Measurements from ENCODE around the gene TBL3. TPM values are rescaled to one million over a fixed set of nuclear protein-coding genes. Genes with fewer than 3 reads are reported as not detected.

TBL3 gene
- total RNA-seq, 1 donor from 2014 or later = 24.4 TPM

- Histone ChIP-seq H2AFZ (ENCODE audit: low read depth, low read length) (no peak overlapping the region), H3K4me2 (ENCODE audit: low read length) (peak overlapping the region; percentile 95), H3K9ac (ENCODE audit: low read length) (no peak overlapping the region), H3K4me3 (ENCODE audit: insufficient read depth, low read depth, low read length) (no peak overlapping the region), H3K27ac (ENCODE audit: low read depth, low read length) (no peak overlapping the region), H3K36me3 (ENCODE audit: insufficient read depth, low read length) (no peaks in the 10 kb centered on the region), H3K4me1 (ENCODE audit: insufficient read depth, low read length) (peaks cover 28% of the 10 kb centered on the region), H3K9me3 (ENCODE audit: insufficient read depth, low read depth, low read length) (no peaks in the 10 kb centered on the region), H3K79me2 (ENCODE audit: insufficient read depth, low read length) (peaks cover 36% of the 10 kb centered on the region), H3K27me3 (ENCODE audit: insufficient read depth, low read length) (no peaks in the 10 kb centered on the region), H4K20me1 (ENCODE audit: insufficient read depth, low read length) (peaks cover 23% of the 10 kb centered on the region)
- H3K4me1 Mint-ChIP-seq (ENCODE audit: low read depth, unreplicated experiment) = peaks cover 12% of the 10 kb centered on the region
- H3K4me3 Mint-ChIP-seq (ENCODE audit: unreplicated experiment) = peak overlapping the region; percentile 96
- no peak for TF ChIP-seq EZH2 (IDR thresholded peaks at IDR 0.05; ENCODE audit: insufficient read depth, low read length)
- no peak for TF ChIP-seq CTCF (IDR thresholded peaks at IDR 0.05; ENCODE audit: insufficient read depth, low read depth, low read length)
- H3K27me3 Mint-ChIP-seq (ENCODE audit: low read depth, unreplicated experiment) = no peaks in the 10 kb centered on the region
- FAIRE-seq = no peak
- DNase-seq (ENCODE audit: low read depth) = no peak
- H3K9me3 Mint-ChIP-seq (ENCODE audit: unreplicated experiment) = no peaks in the 10 kb centered on the region
- H3K27ac Mint-ChIP-seq (ENCODE audit: unreplicated experiment) = no peak overlapping the region
- no peaks in the 10 kb centered on the region for H3K36me3 Mint-ChIP-seq (ENCODE audit: low read depth, unreplicated experiment)
These were observed 56.9 kb downstream of the TBL3 start for GRCh38 chr16:2028620-2029220.

GRCh38 chr16:2029350-2029749 is 57.5 kb downstream of the TBL3 start:
- TF ChIP-seq CTCF (IDR thresholded peaks at IDR 0.05; ENCODE audit: insufficient read depth, low read depth, low read length) = no peak
- no peak for TF ChIP-seq EZH2 (IDR thresholded peaks at IDR 0.05; ENCODE audit: insufficient read depth, low read length)
- H3K79me2 ChIP-seq (ENCODE audit: insufficient read depth, low read length) = peaks cover 40% of the 10 kb centered on the region
- H3K9me3 Mint-ChIP-seq (ENCODE audit: unreplicated experiment) = no peaks in the 10 kb centered on the region
- peaks cover 16% of the 10 kb centered on the region for H3K4me1 Mint-ChIP-seq (ENCODE audit: low read depth, unreplicated experiment)
- H3K4me1 ChIP-seq (ENCODE audit: insufficient read depth, low read length) = peaks cover 32% of the 10 kb centered on the region
- H3K4me3 ChIP-seq (ENCODE audit: insufficient read depth, low read depth, low read length) = no peak overlapping the region
- no peaks in the 10 kb centered on the region for H3K36me3 Mint-ChIP-seq (ENCODE audit: low read depth, unreplicated experiment)
- no peak overlapping the region for H3K27ac ChIP-seq (ENCODE audit: low read depth, low read length)
- H3K27me3 ChIP-seq (ENCODE audit: insufficient read depth, low read length) = no peaks in the 10 kb centered on the region
- FAIRE-seq (no peak), DNase-seq (ENCODE audit: low read depth) (no peak)
- H3K4me3 Mint-ChIP-seq (ENCODE audit: unreplicated experiment) = no peak overlapping the region
- no peak overlapping the region for H2AFZ ChIP-seq (ENCODE audit: low read depth, low read length)
- no peaks in the 10 kb centered on the region for H3K27me3 Mint-ChIP-seq (ENCODE audit: low read depth, unreplicated experiment)
- H3K27ac Mint-ChIP-seq (ENCODE audit: unreplicated experiment) = no peak overlapping the region
- H3K36me3 ChIP-seq (ENCODE audit: insufficient read depth, low read length) = no peaks in the 10 kb centered on the region
- peaks cover 23% of the 10 kb centered on the region for H4K20me1 ChIP-seq (ENCODE audit: insufficient read depth, low read length)
- H3K9me3 ChIP-seq (ENCODE audit: insufficient read depth, low read depth, low read length) = no peaks in the 10 kb centered on the region
- H3K4me2 ChIP-seq (ENCODE audit: low read length) = peak overlapping the region; percentile 22
- H3K9ac ChIP-seq (ENCODE audit: low read length) = no peak overlapping the region

GRCh38 chr16:2030036-2030435 is 58.2 kb downstream of the TBL3 start:
- H2AFZ ChIP-seq (ENCODE audit: low read depth, low read length) = no peak overlapping the region
- H3K9me3 ChIP-seq (ENCODE audit: insufficient read depth, low read depth, low read length) = no peaks in the 10 kb centered on the region
- no peak overlapping the region for H3K27ac ChIP-seq (ENCODE audit: low read depth, low read length)
- peaks cover 46% of the 10 kb centered on the region for H3K79me2 ChIP-seq (ENCODE audit: insufficient read depth, low read length)
- H3K4me3 ChIP-seq (ENCODE audit: insufficient read depth, low read depth, low read length) = no peak overlapping the region
- Mint-ChIP-seq H3K4me1 (ENCODE audit: low read depth, unreplicated experiment) (peaks cover 18% of the 10 kb centered on the region), H3K36me3 (ENCODE audit: low read depth, unreplicated experiment) (no peaks in the 10 kb centered on the region), H3K27me3 (ENCODE audit: low read depth, unreplicated experiment) (no peaks in the 10 kb centered on the region), H3K9me3 (ENCODE audit: unreplicated experiment) (no peaks in the 10 kb centered on the region), H3K27ac (ENCODE audit: unreplicated experiment) (no peak overlapping the region), H3K4me3 (ENCODE audit: unreplicated experiment) (no peak overlapping the region)
- FAIRE-seq = no peak
- TF ChIP-seq CTCF (IDR thresholded peaks at IDR 0.05; ENCODE audit: insufficient read depth, low read depth, low read length) = no peak
- no peak for TF ChIP-seq EZH2 (IDR thresholded peaks at IDR 0.05; ENCODE audit: insufficient read depth, low read length)
- H3K36me3 ChIP-seq (ENCODE audit: insufficient read depth, low read length) = no peaks in the 10 kb centered on the region
- peaks cover 38% of the 10 kb centered on the region for H3K4me1 ChIP-seq (ENCODE audit: insufficient read depth, low read length)
- no peak overlapping the region for H3K4me2 ChIP-seq (ENCODE audit: low read length)
- no peak for DNase-seq (ENCODE audit: low read depth)
- peaks cover 23% of the 10 kb centered on the region for H4K20me1 ChIP-seq (ENCODE audit: insufficient read depth, low read length)
- no peaks in the 10 kb centered on the region for H3K27me3 ChIP-seq (ENCODE audit: insufficient read depth, low read length)
- no peak overlapping the region for H3K9ac ChIP-seq (ENCODE audit: low read length)
